Fibroblast of skin of left quadriceps (primary cell): Measurements from ENCODE around the gene CNOT2.

Experiments
- DNase-seq, 2 experiments: peaks; one replicate each; pipeline ENCODE4 v3.0.0-alpha.2; 2013; ENCODE audit warnings: low read depth in 2 of 2

The CNOT2 gene

GRCh38 chr12:70251226-70251625 lies 8.0 kb downstream of the CNOT2 start:
- no peak for DNase-seq

GRCh38 chr12:70251661-70252060 lies 8.4 kb downstream of the CNOT2 start:
- DNase-seq: no peak

GRCh38 chr12:70252832-70253231 lies 9.6 kb downstream of the CNOT2 start:
- no peak for DNase-seq

GRCh38 chr12:70254225-70254624 lies 11.0 kb downstream of the CNOT2 start:
- DNase-seq: no peak

- no peak for DNase-seq
Measured at GRCh38 chr12:70254846-70255245, 11.6 kb downstream of the CNOT2 start.

- peak in 1 of 2 experiments; percentile 45 for DNase-seq
Measured at GRCh38 chr12:70255311-70255710, 12.1 kb downstream of the CNOT2 start.

GRCh38 chr12:70258605-70259403 lies 15.6 kb downstream of the CNOT2 start:
- DNase-seq: no peak

GRCh38 chr12:70260646-70261045 lies 17.4 kb downstream of the CNOT2 start:
- DNase-seq: no peak

GRCh38 chr12:70264067-70264867 lies 21.0 kb downstream of the CNOT2 start:
- DNase-seq: no peak

- DNase-seq: no peak
Measured at GRCh38 chr12:70265132-70265531, 21.9 kb downstream of the CNOT2 start.

- peak in 1 of 2 experiments; percentile 48 for DNase-seq
Measured at GRCh38 chr12:70267550-70267949, 24.3 kb downstream of the CNOT2 start.

- no peak for DNase-seq
Measured at GRCh38 chr12:70268972-70269371, 25.7 kb downstream of the CNOT2 start.

GRCh38 chr12:70270108-70270507 lies 26.9 kb downstream of the CNOT2 start:
- no peak for DNase-seq

- DNase-seq: no peak
Measured at GRCh38 chr12:70271025-70271424, 27.8 kb downstream of the CNOT2 start.

GRCh38 chr12:70272510-70272909 lies 29.3 kb downstream of the CNOT2 start:
- DNase-seq: no peak

GRCh38 chr12:70275045-70275444 lies 31.8 kb downstream of the CNOT2 start:
- no peak for DNase-seq

GRCh38 chr12:70277973-70278372 lies 34.7 kb downstream of the CNOT2 start:
- DNase-seq: no peak

GRCh38 chr12:70278945-70279344 lies 35.7 kb downstream of the CNOT2 start:
- no peak for DNase-seq

GRCh38 chr12:70283232-70283631 lies 40.0 kb downstream of the CNOT2 start:
- no peak for DNase-seq

- no peak for DNase-seq
Measured at GRCh38 chr12:70288817-70289216, 45.6 kb downstream of the CNOT2 start.

- DNase-seq: no peak
Measured at GRCh38 chr12:70290116-70290515, 46.9 kb downstream of the CNOT2 start.

GRCh38 chr12:70292017-70292776 lies 49.0 kb downstream of the CNOT2 start:
- no peak for DNase-seq
